GM19463 (cell line): ENCODE measurements around the gene MAPKAPK3.

Experiments
- ATAC-seq: cut with Tn5 transposase; IDR thresholded peaks from one replicate; pipeline ENCODE4 v1.9.1; 2021; ENCODE audit warnings: mild to moderate bottlenecking, moderate library complexity; ENCODE audit not compliant: unreplicated experiment

The MAPKAPK3 gene

DNA sequence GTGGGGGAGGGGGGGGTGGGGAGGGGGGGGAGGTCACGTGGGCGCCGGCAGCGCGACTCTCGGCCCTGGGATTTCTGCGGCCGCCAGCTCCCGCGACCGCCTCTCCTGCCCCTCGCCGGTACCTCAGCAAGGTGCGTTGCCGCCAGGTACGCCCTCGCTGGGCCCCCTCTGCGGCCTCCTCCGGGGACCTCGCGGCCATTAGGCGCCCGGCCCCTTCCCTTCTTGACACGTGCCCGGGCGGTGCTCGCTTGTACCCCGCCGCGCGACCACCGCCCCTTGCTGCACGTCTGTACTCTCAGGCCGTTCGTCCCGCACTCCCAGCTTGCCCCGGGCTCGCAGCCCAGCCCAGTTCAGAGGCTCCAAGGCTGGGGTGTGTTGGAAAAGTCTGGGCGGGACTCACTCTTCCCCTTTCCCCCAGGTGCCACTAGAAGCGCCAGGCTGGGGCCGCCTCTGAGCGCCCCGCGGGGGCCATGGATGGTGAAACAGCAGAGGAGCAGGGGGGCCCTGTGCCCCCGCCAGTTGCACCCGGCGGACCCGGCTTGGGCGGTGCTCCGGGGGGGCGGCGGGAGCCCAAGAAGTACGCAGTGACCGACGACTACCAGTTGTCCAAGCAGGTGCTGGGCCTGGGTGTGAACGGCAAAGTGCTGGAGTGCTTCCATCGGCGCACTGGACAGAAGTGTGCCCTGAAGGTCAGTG, at the start of gene MAPKAPK3:
MAPKAPK3 (plus strand) TSS at position 56 of the 696 bp plus-strand sequence; CDS start at position 471, 415 bp downstream.
- peak; percentile 17 for ATAC-seq

DNA sequence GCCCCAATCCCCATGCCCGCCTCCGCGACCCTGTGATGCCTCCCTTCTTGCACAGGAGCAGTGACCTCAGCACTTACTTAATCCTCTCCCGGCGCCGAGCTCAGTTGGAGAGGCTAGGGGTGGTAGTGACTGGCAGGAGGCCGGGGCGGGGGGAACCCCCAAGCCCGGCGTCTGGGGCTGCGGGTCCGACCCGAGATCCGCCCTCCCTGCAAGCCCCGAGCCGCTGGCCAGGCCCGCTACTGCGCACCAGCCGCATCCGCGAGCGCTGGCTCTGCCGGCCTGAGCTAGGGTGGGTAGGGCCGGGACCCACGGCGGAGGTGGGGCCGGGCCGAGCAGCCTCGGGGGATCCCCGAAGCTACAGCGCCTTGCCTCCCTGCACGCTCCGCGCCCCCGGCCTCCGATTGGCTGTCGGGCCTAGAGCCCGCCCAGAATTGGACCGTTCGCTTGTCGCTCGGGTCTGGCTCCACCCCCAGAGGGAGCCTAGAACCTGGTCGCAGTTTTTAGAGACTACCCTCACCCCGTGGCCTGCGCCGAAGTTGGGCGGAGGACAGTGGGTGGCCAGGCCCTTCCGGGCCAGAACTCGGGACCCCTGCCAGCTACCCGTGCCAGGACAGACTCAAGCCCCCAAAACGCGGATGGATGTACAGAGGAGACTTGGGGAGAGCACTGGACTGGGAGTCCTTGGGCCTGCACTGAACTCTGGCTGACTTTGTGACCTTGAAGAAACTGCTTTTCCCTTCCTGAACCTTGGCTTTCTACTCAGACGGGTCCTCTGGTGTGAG, 49.4 kb upstream of the MAPKAPK3 start, which contains the start of gene C3orf18:
C3orf18 (minus strand) TSS at position 362 of the 782 bp plus-strand sequence. CDS start 2,048 bp downstream, outside the sequence.
- peak; percentile 84 for ATAC-seq

DNA sequence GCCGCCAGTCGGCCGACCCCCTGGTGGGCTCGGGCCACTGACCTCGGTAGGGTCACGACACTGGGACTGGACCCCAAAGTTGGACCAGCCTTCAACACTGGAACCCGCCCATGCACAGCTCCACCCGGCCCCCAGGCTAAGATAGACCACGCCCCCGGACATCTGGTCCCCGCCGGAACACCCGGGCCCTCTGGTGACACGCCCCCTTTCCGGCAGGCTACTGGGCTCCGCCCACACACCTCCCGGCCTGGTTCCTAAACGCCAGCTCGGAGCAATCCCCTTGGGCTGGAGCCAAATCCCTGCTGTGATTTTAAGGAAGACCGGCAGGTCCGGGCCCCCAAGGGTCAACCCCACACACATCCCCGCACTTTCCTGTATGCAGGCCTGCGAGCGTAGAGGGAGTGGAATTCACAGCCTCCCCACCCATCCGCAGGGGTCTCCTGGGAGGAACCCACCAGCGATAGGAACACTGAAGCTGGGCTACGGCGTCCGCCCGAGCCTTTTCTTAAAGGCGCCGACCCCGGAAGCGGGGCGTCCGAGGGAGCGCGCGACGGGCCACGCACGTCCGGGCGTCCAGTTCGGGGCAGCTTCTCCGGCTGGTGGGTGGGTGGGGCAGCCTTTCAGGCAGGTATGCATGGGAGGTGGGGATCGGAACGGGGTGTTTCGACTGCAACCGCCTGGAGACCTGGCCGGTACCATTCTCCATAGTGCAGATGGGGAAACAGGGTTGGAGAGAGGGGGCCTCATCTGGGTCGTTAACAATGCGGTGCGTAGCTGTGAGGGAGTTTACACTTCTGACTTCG, 47.8 kb upstream of the MAPKAPK3 start, which contains the start of gene HEMK1:
HEMK1 (plus strand) TSS at position 576 of the 803 bp plus-strand sequence. CDS start 1,583 bp downstream, outside the sequence.
- peak; percentile 65 for ATAC-seq

DNA sequence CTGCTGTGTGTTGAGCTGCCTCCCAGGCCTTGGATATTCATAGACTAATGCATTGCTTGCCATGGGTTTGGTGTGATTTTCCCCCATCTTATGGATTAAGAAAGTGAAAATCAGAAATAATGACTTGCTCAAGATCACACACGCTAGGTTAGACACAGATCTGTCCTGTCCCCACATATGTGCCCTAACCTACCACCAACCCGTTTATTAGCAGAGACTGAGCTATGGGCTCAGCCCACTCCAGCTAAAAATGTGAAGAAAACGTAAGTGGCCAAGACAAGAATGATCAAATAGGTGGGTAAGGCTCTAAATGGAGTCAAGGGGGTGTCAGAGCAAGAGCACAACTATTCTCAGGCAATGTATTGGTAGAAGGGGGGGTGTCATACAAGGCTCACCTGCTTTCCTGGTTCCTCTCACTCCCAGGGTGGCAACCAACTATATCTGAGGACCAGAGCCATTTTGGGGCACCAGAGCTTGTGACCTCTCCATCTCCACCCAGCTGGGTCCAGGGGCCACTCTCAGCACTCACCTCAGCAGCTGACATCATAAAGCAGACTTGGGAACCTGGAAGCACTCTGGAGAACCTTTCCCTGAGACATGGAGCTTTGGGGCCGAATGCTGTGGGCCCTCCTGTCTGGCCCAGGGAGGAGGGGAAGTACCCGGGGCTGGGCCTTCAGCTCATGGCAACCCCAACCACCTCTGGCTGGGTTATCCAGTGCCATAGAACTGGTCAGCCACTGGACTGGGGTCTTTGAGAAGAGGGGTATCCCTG, 46.3 kb upstream of the MAPKAPK3 start:
- no peak for ATAC-seq

DNA sequence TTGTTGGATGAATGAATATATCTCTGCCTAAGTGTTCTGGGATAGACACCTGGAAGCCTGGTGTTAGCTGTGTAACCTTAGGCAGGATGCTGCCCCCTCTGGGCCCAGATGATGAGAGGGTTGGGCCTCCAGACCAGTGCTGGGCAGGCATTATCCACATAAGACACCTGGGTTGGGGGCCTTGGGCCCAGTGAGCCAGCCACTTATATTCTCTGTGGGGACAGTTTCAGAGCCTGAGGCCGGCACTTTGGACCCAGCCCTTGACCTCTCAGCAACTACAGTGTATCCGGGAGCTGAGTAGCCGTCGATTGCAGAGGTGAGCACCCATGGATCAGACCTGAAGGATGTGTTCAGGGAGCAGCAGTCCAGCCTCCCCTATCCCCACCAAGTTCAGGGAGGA, 45.5 kb upstream of the MAPKAPK3 start:
- ATAC-seq, result no peak

DNA sequence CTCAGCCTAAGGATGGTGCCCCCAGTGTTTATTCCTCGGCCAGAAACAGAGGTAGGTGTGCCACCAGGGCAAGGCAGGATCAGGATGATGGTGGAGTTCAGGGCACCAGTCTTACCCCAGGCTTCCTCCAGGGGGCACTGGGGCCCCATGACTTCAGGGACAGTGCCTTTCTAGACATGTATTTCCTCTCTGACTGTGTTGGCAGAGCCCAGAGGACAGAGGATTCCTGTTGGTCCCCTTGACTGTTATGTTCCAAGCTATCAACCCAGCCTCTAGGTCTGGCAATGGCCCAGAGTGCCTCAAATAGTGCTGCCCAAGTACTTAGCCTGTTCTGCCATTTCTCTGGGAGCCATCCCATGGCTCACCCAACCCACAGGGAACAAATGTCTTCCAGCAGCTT, 44.8 kb upstream of the MAPKAPK3 start:
- ATAC-seq, result no peak

DNA sequence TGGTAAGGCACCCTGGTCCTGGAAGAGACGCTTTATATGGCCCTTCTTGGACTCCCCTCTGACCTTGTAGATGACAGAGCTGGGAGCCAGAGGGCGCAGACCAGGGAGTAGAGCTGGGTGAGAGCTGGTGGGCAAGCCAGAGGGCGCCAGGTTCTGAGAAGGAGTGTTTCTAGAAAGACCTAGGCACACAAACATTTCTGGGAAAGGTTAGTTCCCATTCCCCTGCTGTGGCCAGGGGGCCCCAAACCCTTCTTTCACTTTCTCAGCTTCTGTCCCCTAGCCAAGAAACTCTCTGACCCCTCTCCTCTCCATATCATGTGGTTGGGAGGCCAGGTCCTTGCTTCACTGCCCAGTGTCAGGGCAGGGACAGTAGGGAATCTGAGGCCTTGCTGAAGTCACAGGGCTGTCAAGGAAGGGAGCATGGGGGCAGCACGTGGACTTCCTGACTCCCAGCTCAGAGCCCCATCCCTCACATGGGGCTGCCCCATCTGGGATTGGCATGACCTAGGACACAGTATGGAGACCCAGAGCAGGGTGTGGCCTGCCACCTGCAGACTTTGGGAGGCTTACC, 44.1 kb upstream of the MAPKAPK3 start:
- ATAC-seq, result no peak

DNA sequence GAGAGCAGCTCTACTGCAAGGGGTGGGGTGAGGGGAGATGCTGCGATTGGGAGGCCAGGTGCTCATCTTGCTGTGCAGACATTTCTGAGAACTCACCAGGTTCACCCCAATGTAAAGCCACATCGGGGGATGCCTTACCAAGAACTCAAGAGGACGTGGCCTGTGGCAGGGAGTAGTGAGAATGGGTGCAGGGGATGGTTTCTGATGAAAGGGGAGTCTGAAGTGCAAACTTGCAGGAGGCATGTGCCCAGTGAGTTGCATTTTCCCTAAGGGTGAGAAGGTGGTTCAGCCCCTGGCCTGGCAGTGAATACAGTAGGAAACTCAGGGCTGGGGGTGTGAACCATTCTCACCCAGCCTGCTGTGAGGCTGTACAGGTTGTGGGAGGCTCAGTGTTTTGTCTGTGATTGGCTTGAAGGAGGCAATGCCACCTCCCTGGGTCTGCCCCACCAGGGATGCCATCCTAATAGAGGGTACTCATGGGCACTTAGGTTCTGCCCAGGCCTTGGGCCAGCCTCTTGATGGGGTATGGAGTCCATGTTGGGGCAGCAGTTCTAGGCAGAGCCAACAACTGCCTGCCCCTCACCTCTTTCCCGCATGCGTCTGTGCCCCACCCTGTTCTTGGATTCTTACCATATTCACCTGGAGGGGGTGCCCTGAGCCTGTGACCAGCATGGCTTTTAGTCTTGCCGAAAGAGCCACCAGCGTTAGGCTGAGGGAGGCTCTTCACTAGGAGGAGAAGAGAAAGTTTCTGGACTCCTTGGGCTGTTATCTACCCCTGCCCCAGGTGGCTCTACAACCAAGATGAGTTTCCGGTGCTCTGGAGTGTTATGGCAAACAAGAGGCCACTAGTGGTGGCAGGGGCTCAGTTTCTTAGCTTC, 43.1 kb upstream of the MAPKAPK3 start:
- ATAC-seq, result no peak

DNA sequence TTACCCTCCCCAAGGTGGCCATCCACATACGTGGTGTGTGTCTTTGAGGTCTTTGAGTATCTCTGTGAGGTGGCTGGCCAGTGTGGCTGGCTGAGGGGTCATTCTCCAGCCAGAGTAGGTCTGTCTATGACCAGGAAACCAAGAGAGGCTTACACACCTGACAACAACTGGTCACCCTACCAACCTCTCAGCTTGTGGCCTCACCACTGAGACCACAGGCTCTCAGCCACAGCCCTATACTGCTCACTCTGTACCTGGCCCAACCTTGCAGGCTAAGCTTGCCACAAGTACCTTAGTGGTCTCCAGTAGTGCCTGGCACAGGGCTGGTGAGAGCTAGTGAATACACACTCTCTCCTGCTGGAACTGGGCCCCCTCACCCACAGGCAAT, 42.5 kb upstream of the MAPKAPK3 start:
- no peak for ATAC-seq

DNA sequence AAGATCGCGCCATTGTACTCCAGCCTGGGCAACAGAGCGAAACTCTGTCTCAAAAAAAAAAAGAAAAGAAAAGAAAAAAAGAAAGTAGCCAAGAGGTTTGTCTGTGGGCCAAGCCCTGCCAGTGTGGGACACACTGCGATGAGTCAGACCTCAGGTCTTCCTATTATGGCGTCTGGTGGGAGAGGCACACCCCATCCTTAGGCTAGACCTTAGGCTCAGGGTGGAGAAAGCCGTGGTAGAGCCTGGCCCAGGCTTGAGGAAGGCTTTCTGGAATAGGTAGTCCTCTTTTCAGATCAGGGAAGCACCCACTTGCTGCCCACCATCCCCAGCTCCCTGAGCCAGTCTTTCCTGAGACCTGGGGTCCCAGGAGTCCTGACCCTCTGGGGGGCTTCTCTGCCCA, 41.6 kb upstream of the MAPKAPK3 start:
- ATAC-seq, result no peak

DNA sequence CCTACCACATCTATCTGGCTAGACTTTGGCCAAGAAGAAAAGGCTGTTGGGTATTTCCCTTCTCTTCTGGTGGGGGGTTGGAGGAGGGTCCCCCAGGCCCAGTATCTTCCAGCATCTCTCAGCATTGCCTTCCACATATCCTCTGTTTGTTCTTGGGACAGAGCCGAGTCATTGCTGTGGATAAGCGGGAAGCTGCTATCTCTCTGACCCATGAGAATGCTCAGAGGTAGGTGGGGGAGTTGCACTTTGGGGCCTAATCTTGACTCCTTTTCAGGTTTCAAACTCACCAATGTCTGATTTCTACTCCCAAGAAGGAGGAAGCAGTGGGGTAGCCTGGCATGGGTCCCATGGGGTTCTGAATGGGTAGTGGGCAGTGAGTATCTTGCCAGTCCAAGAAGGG, 39.6 kb upstream of the MAPKAPK3 start:
- no peak for ATAC-seq

DNA sequence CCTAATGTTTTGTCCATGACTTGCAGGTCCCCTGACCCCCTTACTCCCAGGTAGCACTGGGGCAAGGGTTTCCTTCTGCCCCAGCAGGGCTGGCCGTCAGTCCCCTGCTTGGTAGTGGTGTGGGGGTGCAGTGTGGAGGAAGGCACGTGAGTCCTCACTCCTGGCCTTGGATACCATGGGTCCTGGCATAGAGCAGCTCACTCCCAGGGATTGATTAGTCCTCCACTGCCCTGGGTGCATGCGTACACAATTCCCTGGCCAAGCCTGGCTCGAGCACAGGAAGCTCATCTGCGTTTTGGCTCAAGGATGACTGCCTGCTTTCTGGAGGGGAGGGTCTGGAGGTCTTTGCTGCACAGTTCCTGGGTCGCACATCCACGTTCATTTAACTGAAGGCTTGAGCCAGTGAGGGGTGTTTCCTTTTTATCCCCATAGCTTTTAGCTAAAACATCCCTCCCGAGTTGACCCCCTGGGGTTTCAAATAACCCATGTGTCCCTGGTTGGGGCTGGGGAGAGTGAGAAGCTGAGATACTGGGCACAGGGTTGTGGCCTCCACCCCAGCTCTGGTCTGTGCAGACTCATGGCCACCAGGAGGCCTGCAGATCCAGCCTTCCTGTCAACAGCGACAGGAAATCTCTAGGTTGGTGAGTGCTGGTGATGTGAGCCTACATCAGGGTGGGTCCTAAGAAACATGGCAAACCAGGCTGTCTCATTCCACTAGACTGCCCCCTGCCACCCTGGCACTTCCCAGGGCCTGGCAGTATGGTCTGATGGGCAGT, 36.1 kb upstream of the MAPKAPK3 start:
- ATAC-seq, result no peak

DNA sequence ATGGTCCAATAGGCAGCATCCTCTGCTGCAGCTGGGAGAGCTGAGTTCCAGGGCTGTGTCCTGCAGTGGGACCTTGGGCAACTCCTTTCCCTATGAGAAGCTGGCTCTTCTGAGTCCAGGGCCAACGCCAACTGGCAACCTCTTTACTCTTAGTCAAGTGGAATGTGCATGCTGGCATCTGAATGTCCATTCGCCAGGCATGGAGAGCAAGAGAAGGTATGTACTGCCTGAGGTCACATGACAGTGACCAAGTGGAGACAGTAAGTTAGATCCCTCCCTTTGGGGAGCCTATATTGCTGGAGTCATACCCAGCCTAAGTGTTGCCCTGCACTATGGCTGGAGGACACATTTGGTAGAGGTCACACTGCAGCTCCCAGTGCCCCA, 35.5 kb upstream of the MAPKAPK3 start:
- ATAC-seq, result no peak

DNA sequence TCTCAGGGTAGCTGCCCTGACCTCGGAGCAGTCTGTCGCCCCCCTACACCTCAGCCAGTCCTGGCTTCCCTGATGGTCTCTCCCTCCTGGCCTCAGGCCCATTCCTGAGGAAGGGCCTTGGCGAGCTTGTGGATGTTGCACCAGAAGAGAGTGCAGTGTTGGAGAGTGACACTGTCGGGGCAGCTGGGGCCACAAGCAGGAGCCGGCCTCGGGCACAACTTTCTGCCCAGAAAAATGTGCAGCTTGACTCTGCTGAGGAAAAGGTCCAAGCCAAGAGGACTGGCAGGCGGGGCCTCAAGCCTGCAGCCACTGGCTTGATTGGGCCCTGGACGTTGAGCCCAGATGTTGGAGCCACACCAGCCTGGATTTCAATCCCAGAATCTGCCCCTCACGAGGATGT, 34.9 kb upstream of the MAPKAPK3 start:
- ATAC-seq, result no peak

DNA sequence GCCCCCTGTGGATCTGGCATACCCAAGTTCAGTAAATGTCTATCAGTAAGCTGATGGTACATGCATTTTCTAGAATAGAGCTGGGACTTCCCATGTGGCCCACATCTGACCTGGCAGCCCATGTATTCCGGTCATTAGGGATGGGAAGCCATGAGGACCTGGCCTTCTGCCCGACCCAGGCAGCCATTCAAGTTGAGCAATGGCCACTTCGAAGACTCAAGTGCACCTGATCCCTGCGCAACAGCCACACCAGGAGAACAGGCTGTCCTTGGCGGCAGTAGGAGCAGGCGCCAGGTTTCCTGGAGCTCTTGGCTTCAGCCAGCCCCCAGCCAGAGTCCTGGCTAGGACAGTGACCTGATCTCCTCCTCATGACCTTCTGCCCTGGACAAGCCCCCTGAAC, 33.1 kb upstream of the MAPKAPK3 start:
- ATAC-seq, result no peak

DNA sequence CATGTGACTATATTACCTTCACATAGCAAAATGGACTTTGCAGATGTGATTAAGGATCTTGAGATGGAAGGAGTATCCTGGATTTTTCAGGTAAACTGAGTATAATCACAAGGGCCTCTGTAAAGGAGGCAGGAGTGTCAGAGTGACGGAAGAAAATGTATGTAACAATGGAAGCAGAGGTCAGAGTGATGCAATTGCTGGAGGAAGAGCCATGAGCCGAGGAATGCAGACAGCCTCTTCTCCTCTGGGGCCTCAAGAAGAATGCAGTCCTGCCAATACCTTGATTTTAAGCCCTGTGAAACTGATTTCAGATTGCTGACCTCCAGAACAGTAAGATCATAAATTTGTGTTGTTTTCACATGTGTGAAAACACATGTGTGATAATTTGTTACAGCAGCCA, 32.6 kb upstream of the MAPKAPK3 start:
- ATAC-seq, result no peak

DNA sequence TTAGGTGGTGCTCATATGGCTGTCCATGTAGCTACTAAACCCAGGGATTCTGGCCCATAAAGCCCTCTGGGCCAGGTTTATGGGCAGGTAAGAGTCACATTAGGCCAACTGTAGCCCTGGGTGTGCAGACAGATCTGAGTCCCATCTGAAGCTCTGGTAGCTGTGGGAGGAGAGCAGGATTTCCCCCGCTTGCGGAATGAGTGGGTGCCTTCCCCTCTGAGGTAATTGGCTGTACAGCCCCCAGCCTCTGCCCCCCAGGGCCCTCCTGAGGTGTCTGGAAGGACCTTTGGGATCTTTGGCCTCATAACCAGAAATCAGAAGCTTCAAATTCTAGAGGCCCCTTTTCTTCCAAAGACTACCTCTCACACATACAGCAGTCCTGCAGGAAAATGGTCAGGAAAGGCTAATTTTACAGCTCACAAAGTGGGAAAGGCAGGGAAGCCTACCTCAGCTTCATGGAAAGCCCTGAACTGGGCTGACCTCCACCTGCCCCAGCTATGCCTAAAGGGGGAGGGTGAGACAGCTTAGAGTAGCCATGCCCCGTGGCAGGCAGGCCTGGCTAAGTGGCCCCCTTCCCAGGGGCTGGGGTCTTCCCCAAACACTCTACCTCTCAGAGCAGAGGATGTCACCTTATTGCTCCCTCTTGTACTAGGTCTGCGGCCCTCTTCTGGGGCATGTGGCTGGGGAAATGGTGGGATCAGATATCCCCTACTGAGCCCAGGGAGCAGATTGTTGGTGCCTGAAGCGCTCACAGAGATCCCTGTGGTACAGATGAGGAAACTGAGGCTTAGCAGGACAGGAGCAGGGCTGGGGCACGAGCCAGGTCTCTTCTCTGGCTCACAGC, 30.8 kb upstream of the MAPKAPK3 start:
- ATAC-seq, result no peak

DNA sequence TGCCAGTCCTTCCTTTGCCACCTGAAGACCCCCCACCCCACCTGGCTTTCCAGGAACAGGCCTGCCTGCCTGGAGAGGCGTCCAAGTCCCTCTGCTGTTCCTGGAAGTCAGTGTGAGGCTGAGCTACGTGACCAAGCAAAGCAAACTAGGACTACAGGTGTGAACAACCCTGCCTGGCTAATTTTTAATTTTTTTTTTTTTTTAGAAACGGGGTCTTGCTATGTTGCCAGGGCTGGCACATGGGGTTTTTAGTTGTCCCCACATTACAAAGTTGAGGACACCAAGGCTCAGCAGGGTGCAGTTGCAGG, 30.2 kb upstream of the MAPKAPK3 start:
- no peak for ATAC-seq
